Breast epithelium (tissue), 3 donors: ENCODE results near the gene AKAP9.

ENCODE experiments used
- POLR2A ChIP-seq: fragments of 450-650 bp; IDR thresholded peaks from one replicate; pipeline ENCODE4 v1.6.1; 2016; ENCODE audit warnings: antibody characterized with exemption, mild to moderate bottlenecking, moderate library complexity
- TF ChIP-seq, protein P1 (sequence below), 3 donors: fragments of 450-650 bp; IDR thresholded peaks; one replicate each; pipeline ENCODE4 v1.5.1; 2016 to 2017; ENCODE audit warnings: antibody characterized with exemption in 3 of 3, mild to moderate bottlenecking in 3 of 3, moderate library complexity in 3 of 3

DNA sequence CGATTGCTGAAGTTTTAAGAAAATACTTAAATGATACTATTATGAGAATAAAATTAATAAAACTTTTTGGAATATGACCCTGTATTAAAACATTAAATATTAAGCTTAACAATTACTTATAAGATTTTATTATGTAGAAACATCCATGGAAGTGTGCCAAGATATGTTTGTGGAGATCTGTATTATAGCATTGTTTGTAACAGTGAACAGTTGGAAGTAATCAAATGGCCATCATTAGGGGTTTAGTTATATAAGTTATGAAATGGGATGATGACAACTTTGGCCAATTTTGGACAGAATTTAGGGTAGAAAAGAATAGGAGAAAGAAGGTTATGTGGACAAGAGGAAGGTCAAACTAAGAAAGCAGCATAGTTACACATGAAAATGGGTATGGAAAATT is 88.0 kb downstream of the AKAP9 start:
- no peak for TF ChIP-seq POLR2A
- TF ChIP-seq, protein P1, sequence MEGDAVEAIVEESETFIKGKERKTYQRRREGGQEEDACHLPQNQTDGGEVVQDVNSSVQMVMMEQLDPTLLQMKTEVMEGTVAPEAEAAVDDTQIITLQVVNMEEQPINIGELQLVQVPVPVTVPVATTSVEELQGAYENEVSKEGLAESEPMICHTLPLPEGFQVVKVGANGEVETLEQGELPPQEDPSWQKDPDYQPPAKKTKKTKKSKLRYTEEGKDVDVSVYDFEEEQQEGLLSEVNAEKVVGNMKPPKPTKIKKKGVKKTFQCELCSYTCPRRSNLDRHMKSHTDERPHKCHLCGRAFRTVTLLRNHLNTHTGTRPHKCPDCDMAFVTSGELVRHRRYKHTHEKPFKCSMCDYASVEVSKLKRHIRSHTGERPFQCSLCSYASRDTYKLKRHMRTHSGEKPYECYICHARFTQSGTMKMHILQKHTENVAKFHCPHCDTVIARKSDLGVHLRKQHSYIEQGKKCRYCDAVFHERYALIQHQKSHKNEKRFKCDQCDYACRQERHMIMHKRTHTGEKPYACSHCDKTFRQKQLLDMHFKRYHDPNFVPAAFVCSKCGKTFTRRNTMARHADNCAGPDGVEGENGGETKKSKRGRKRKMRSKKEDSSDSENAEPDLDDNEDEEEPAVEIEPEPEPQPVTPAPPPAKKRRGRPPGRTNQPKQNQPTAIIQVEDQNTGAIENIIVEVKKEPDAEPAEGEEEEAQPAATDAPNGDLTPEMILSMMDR (IDR thresholded peaks at IDR 0.05): no peak
